Duodenal mucosa (tissue), 2 donors: Measurements from ENCODE around the gene POTEE.
"Not testable (repeated sequence)": the region's sequence is repeated elsewhere in the genome, so short reads cannot be mapped to it uniquely, and the experiment has no call there.

ENCODE experiments used
- H3K27ac ChIP-seq: one replicate; pipeline ENCODE4 v1.7.0; 2013; ENCODE audit warnings: low read depth, low read length
- H3K27me3 ChIP-seq, 2 donors: one replicate each; pipeline ENCODE4 v1.7.0; 2013; ENCODE audit warnings: low read length in 2 of 2, control low read depth in 1 of 2; ENCODE audit not compliant: insufficient read depth in 2 of 2, control insufficient read depth in 1 of 2
- H3K36me3 ChIP-seq, 2 donors: one replicate each; pipeline ENCODE4 v1.7.0; 2013; ENCODE audit warnings: low read length in 2 of 2, control low read depth in 1 of 2; ENCODE audit not compliant: insufficient read depth in 2 of 2, control insufficient read depth in 1 of 2
- H3K4me1 ChIP-seq, 2 donors: one replicate each; pipeline ENCODE4 v1.7.0; 2013; ENCODE audit warnings: low read length in 2 of 2, control low read depth in 1 of 2; ENCODE audit not compliant: insufficient read depth in 2 of 2, control insufficient read depth in 1 of 2
- H3K4me3 ChIP-seq, 2 donors: one replicate each; pipeline ENCODE4 v1.7.0; 2013; ENCODE audit warnings: low read length in 2 of 2, low read depth in 1 of 2
- H3K9ac ChIP-seq, 2 donors: one replicate each; pipeline ENCODE4 v1.7.0; 2013; ENCODE audit warnings: low read length in 2 of 2, low read depth in 1 of 2
- H3K9me3 ChIP-seq, 2 donors: one replicate each; pipeline ENCODE4 v1.7.0; 2013; ENCODE audit warnings: low read length in 2 of 2, control low read depth in 1 of 2; ENCODE audit not compliant: control insufficient read depth in 1 of 2

The POTEE gene

DNA sequence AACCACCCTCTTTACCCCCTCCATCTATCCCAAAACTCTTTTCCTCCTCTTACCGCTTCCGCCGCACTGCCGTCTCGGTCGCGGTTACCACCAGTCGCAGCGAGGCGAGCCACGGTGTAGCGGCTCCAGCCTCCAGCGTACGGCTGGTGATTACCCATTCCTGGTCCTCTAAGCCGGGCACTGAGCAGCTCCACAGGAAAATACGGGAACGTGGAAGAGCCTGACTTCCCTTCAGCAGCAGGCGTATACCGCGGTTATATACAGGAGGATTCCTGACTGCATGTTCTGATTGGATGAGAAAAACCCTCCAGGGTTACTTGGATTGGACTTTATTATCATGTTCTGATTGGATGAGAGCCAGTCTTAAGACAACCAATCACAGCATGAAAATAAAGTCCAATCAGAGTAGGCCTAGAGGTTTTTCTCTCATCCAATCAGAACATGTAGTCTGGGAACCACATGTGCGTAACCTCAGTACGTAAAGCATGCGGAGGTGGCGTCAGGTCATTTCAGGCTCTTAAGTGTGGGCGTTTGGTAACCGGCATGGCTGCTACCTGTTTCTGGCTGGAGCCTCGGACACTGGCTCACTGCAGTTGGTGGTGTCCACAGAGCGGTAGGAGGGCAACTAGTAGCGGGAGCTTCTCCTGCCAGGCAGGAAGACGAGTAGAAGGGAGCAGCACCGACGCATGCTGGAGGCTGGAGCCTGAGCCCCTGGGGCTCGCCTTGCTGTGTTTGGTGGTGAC is at the start of gene POTEE:
POTEE (plus strand) TSS at position 507 of the 743 bp plus-strand sequence. CDS start 8,867 bp downstream, outside the sequence.
- H3K9me3 ChIP-seq, H3K27me3 ChIP-seq, H3K9ac ChIP-seq, H3K4me3 ChIP-seq, H3K36me3 ChIP-seq, H3K27ac ChIP-seq, H3K4me1 ChIP-seq: not testable (repeated sequence)

- H3K9me3 ChIP-seq, result not testable (repeated sequence)
Measured at GRCh38 chr2:131165562-131165961, 43.8 kb upstream of the POTEE start.

DNA sequence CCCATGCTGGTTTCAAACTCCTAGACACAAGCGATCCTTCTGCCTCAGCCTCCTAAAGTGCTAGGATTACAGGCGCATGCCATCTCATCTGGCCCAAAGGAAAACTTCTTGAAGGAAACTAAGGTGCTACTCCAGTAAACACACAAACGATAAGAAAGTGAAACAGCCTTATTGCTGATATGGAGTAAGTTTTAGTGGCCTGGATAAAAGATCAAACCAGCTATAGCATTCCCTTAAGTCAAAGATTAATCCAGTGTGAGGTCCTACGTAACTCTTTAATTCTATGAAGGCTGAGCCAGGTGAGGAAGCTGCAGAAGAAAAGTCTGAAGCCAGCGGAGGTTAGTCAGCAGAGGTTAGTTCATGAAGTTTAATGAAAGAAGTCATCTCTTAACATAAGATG is 40.8 kb upstream of the POTEE start:
- H3K27me3 ChIP-seq, result no peaks in the 10 kb centered on the region
- no peaks in the 10 kb centered on the region for H3K36me3 ChIP-seq
- H3K9me3 ChIP-seq, result no peaks in the 10 kb centered on the region
- no peak overlapping the region for H3K9ac ChIP-seq
- no peak overlapping the region for H3K27ac ChIP-seq
- peaks cover 0 to 2% of the 10 kb centered on the region in 2 donors for H3K4me1 ChIP-seq
- H3K4me3 ChIP-seq, result no peak overlapping the region

More at GRCh38 chr2:131165562-131165961, 43.8 kb upstream of the POTEE start:
- H3K9ac ChIP-seq, H3K4me1 ChIP-seq, H3K36me3 ChIP-seq, H3K27ac ChIP-seq, H3K27me3 ChIP-seq, H3K4me3 ChIP-seq: not testable (repeated sequence)

- H3K4me3 ChIP-seq, H3K27ac ChIP-seq, H3K27me3 ChIP-seq, H3K4me1 ChIP-seq, H3K9ac ChIP-seq, H3K9me3 ChIP-seq, H3K36me3 ChIP-seq: not testable (repeated sequence)
Measured at GRCh38 chr2:131178050-131178449, 31.3 kb upstream of the POTEE start.

DNA sequence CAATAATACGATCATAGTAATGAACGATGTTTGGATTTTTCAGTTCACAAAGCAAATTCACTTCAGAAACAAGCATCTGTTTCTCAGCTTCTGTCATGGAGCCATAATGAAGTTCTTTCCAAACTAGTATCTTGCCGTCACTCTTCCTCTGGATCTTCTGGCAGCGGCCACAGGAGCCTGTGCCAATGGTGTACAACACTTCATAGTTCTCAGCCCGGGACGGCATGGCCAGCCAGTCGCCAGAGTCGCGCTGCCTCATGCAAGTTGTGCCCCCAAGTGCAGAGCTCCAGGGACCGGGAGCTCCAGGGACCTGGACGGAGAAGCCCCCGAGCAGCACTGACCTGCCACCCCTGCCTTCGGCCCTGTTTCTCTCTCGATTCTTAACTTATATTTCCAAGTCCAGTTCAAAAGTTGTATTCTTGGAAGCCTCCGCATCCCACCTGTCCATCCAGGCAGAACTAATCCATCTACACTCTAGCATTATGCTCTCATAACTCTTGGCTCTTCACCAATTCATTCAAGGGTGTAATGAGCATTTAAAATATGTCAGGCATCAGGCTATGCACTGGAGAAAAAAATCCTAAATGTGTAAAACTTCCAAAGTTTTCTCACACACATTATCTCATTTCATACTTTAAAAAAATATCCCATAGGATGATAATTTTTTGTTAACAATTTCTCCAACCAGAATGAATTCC is 30.5 kb upstream of the POTEE start:
- not testable (repeated sequence) for H3K9me3 ChIP-seq, H3K27ac ChIP-seq

DNA sequence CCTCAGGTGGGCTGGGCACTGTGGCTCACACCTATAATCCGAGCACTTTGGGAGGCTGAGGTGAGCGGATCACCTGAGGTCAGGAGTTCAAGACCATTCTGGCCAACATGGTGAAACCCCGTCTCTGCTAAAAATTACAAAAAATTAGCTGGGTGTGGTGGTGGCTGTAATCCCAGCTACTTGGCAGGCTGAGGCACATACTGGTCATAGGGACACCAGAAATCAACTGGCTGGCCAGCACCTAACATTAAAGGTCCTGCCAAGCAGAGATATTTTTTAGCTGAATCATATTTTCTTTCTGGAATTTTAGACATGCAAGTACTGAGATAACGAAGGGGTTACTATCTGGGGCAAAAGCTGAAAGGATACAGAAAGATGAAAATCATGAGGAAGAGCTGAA is 27.9 kb upstream of the POTEE start:
- H3K9ac ChIP-seq, H3K27ac ChIP-seq, H3K36me3 ChIP-seq, H3K4me3 ChIP-seq, H3K27me3 ChIP-seq, H3K4me1 ChIP-seq, H3K9me3 ChIP-seq: not testable (repeated sequence)

More for the DNA sequence above, 30.5 kb upstream of the POTEE start:
- not testable (repeated sequence) for H3K36me3 ChIP-seq, H3K4me1 ChIP-seq, H3K9ac ChIP-seq, H3K27me3 ChIP-seq, H3K4me3 ChIP-seq

- not testable (repeated sequence) for H3K4me3 ChIP-seq, H3K9me3 ChIP-seq, H3K27ac ChIP-seq, H3K27me3 ChIP-seq, H3K36me3 ChIP-seq, H3K4me1 ChIP-seq, H3K9ac ChIP-seq
Measured at GRCh38 chr2:131193421-131193820, 15.9 kb upstream of the POTEE start.

- H3K36me3 ChIP-seq, H3K9ac ChIP-seq, H3K9me3 ChIP-seq, H3K27me3 ChIP-seq, H3K4me1 ChIP-seq, H3K4me3 ChIP-seq, H3K27ac ChIP-seq: not testable (repeated sequence)
Measured at GRCh38 chr2:131196186-131196585, 13.2 kb upstream of the POTEE start.

DNA sequence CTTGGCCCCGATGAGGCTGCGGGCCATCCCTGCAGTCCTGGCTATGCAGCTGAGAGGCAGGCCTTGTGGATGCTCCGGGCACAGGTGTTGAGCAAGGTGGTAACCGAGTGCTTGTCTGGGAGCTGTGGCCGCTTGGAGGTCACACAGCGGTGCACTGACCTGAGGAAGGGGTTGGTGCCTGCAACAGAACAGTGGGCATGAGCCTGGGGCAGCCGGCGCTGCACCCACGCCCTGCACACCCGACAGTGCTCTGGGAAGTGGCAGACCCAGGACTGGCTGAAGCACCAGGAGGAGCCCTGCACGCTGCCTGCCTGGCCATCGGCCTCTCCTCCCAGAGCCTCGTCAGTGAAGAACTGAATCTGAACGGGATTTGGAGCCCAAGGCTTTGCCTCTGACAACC is 8.2 kb upstream of the POTEE start:
- H3K4me3 ChIP-seq, result no peak overlapping the region
- H3K9ac ChIP-seq, result no peak overlapping the region
- H3K27ac ChIP-seq, result no peak overlapping the region
- no peaks in the 10 kb centered on the region for H3K9me3 ChIP-seq
- no peaks in the 10 kb centered on the region for H3K27me3 ChIP-seq
- no peaks in the 10 kb centered on the region for H3K36me3 ChIP-seq
- no peaks in the 10 kb centered on the region for H3K4me1 ChIP-seq

GRCh38 chr2:131207839-131208238 is 1.5 kb upstream of the POTEE start:
- not testable (repeated sequence) for H3K36me3 ChIP-seq, H3K27ac ChIP-seq, H3K27me3 ChIP-seq, H3K4me3 ChIP-seq, H3K4me1 ChIP-seq, H3K9ac ChIP-seq, H3K9me3 ChIP-seq
